ENCODE measurements around the gene EVX2. TPM values are rescaled to one million over a fixed set of nuclear protein-coding genes. Genes with fewer than 3 reads are reported as not detected.

Gene EVX2
- total and polyA plus RNA-seq, 2 of the 13 experiments (the other 11 are each of a cell fraction or from before 2014, with no cell fraction given), result not detected

DNA sequence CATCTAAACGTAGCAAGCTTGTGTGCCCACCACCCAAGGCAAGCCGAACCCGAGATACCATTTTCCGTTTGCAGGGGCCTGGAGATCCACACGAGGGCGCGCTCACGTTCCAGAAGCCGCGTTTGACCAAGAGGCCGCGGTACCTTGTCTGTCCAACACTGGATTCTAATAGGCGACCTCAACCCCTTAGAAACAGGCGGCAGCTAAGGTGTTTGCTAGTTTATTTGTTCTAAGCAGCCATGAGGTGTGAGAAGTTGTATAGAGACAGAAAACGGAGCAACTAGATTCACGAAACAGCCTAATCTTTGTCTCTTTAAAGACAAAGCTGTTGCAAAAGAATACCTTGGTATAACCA, 27.5 kb upstream of the EVX2 start (continued):
- TF ChIP-seq, protein P1, sequence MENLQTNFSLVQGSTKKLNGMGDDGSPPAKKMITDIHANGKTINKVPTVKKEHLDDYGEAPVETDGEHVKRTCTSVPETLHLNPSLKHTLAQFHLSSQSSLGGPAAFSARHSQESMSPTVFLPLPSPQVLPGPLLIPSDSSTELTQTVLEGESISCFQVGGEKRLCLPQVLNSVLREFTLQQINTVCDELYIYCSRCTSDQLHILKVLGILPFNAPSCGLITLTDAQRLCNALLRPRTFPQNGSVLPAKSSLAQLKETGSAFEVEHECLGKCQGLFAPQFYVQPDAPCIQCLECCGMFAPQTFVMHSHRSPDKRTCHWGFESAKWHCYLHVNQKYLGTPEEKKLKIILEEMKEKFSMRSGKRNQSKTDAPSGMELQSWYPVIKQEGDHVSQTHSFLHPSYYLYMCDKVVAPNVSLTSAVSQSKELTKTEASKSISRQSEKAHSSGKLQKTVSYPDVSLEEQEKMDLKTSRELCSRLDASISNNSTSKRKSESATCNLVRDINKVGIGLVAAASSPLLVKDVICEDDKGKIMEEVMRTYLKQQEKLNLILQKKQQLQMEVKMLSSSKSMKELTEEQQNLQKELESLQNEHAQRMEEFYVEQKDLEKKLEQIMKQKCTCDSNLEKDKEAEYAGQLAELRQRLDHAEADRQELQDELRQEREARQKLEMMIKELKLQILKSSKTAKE (CRISPR knock-in tag; IDR thresholded peaks at IDR 0.05; ENCODE audit: borderline replicate concordance), result no peak
- TF ChIP-seq MATR3 (CRISPR knock-in tag; IDR thresholded peaks at IDR 0.05) (no peak), FOXK1 (CRISPR knock-in tag; IDR thresholded peaks at IDR 0.05; ENCODE audit: borderline replicate concordance, low read depth) (no peak), ZNF550 (CRISPR knock-in tag; IDR thresholded peaks at IDR 0.05; ENCODE audit: borderline replicate concordance) (no peak), RNF2 (conservative IDR thresholded peaks at IDR 0.05; ENCODE audit: low read depth) (peak; percentile 93), GABPB1 (CRISPR knock-in tag; IDR thresholded peaks at IDR 0.05) (no peak), ZNF567 (CRISPR knock-in tag; IDR thresholded peaks at IDR 0.05; ENCODE audit: borderline replicate concordance) (no peak), RORA (CRISPR knock-in tag; IDR thresholded peaks at IDR 0.05) (no peak), MAFF (IDR thresholded peaks at IDR 0.05; ENCODE audit: low read depth, low read length) (no peak), HMGA1 (CRISPR knock-in tag; conservative IDR thresholded peaks at IDR 0.05) (no peak), MIER3 (CRISPR knock-in tag; IDR thresholded peaks at IDR 0.05; ENCODE audit: borderline replicate concordance) (no peak), ZNF792 (CRISPR knock-in tag; IDR thresholded peaks at IDR 0.05) (no peak), ZBTB42 (CRISPR knock-in tag; IDR thresholded peaks at IDR 0.05) (no peak), EZH2 (conservative IDR thresholded peaks at IDR 0.05; ENCODE audit: low read depth, low read length) (peak; percentile 99), THYN1 (CRISPR knock-in tag; IDR thresholded peaks at IDR 0.05; ENCODE audit: borderline replicate concordance, low read depth) (no peak), NCOA2 (CRISPR knock-in tag; IDR thresholded peaks at IDR 0.05) (no peak), ZNF839 (CRISPR knock-in tag; IDR thresholded peaks at IDR 0.05; ENCODE audit: borderline replicate concordance) (no peak), ELF1 (CRISPR knock-in tag; IDR thresholded peaks at IDR 0.05) (no peak), SMYD3 (CRISPR knock-in tag; IDR thresholded peaks at IDR 0.05) (no peak), MXD4 (CRISPR knock-in tag; IDR thresholded peaks at IDR 0.05) (no peak), TEAD3 (CRISPR knock-in tag; optimal IDR thresholded peaks at IDR 0.05; ENCODE audit: borderline replicate concordance) (peak; percentile 52), MTF1 (CRISPR knock-in tag; IDR thresholded peaks at IDR 0.05) (no peak), ZC3H4 (CRISPR knock-in tag; IDR thresholded peaks at IDR 0.05; ENCODE audit: borderline replicate concordance) (no peak), MLLT10 (CRISPR knock-in tag; IDR thresholded peaks at IDR 0.05) (no peak)
- TF ChIP-seq, protein P2, sequence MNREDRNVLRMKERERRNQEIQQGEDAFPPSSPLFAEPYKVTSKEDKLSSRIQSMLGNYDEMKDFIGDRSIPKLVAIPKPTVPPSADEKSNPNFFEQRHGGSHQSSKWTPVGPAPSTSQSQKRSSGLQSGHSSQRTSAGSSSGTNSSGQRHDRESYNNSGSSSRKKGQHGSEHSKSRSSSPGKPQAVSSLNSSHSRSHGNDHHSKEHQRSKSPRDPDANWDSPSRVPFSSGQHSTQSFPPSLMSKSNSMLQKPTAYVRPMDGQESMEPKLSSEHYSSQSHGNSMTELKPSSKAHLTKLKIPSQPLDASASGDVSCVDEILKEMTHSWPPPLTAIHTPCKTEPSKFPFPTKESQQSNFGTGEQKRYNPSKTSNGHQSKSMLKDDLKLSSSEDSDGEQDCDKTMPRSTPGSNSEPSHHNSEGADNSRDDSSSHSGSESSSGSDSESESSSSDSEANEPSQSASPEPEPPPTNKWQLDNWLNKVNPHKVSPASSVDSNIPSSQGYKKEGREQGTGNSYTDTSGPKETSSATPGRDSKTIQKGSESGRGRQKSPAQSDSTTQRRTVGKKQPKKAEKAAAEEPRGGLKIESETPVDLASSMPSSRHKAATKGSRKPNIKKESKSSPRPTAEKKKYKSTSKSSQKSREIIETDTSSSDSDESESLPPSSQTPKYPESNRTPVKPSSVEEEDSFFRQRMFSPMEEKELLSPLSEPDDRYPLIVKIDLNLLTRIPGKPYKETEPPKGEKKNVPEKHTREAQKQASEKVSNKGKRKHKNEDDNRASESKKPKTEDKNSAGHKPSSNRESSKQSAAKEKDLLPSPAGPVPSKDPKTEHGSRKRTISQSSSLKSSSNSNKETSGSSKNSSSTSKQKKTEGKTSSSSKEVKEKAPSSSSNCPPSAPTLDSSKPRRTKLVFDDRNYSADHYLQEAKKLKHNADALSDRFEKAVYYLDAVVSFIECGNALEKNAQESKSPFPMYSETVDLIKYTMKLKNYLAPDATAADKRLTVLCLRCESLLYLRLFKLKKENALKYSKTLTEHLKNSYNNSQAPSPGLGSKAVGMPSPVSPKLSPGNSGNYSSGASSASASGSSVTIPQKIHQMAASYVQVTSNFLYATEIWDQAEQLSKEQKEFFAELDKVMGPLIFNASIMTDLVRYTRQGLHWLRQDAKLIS (CRISPR knock-in tag; IDR thresholded peaks at IDR 0.05), result no peak
- TF ChIP-seq, protein P3, sequence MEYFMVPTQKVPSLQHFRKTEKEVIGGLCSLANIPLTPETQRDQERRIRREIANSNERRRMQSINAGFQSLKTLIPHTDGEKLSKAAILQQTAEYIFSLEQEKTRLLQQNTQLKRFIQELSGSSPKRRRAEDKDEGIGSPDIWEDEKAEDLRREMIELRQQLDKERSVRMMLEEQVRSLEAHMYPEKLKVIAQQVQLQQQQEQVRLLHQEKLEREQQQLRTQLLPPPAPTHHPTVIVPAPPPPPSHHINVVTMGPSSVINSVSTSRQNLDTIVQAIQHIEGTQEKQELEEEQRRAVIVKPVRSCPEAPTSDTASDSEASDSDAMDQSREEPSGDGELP (IDR thresholded peaks at IDR 0.05; ENCODE audit: borderline replicate concordance, low read depth), result no peak
- TF ChIP-seq, protein P4, sequence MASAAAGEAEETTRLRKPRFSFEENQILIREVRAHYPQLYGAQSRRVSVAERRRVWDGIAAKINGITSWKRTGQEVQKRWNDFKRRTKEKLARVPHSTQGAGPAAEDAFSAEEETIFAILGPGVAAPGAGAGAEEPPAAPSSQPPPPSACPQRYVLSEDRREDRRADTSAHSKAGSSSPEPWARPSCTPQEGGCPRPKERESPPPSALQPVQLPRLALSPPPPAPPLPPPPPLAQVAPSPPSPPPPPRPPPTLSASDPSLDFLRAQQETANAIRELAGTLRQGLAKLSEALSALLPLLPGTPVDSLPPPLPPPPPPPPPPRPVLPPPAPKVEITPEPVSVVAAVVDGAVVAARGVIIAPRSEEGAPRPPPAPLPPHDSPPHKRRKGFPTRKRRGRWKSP (CRISPR knock-in tag; IDR thresholded peaks at IDR 0.05), result no peak

All from HepG2 (cell line).